Uterus (tissue), 4 donors: ENCODE measurements around the gene MYO16. TPM values are rescaled to one million over a fixed set of nuclear protein-coding genes. Genes with fewer than 3 reads are reported as not detected.

Source experiments
- DNase-seq, 2 donors: peaks; one replicate each; pipeline ENCODE4 v3.0.0-alpha.2; 2019 to 2020
- H3K27ac ChIP-seq, 2 donors: fragments of 200-600 bp; sonication (generic); 1 replicate in 1 of 2; 2 replicates in 1 of 2; pipeline ENCODE4 v1.5.1; 2016 to 2018
- H3K27me3 ChIP-seq, 2 donors: fragments of 200-600 bp; sonication (generic); one replicate each; pipeline ENCODE4 v1.5.1; 2018 to 2019; ENCODE audit warnings: control low read depth in 1 of 2
- H3K36me3 ChIP-seq, 2 donors: fragments of 200-600 bp; sonication (generic); one replicate each; pipeline ENCODE4 v1.5.1; 2019; ENCODE audit warnings: control low read depth in 1 of 2
- H3K4me1 ChIP-seq, 2 donors: fragments of 200-600 bp; sonication (generic); one replicate each; pipeline ENCODE4 v1.5.1; 2018 to 2019; ENCODE audit warnings: control low read depth in 1 of 2
- H3K4me3 ChIP-seq, 2 donors: fragments of 200-600 bp; sonication (generic); 1 replicate in 1 of 2; 2 replicates in 1 of 2; pipeline ENCODE4 v1.5.1; 2018 to 2019; ENCODE audit warnings: mild to moderate bottlenecking in 1 of 2
- H3K9me3 ChIP-seq, 2 donors: fragments of 200-600 bp; sonication (generic); one replicate each; pipeline ENCODE4 v1.5.1; 2019; ENCODE audit warnings: control low read depth in 1 of 2
- POLR2A ChIP-seq, 2 donors: fragments of 450-650 bp; IDR thresholded peaks; one replicate each; pipeline ENCODE4 v1.6.1; 2016; ENCODE audit warnings: antibody characterized with exemption in 2 of 2, mild to moderate bottlenecking in 1 of 2, moderate library complexity in 1 of 2
- intact Hi-C: fragments of 100-400 bp; cut with DNase I; formaldehyde crosslinking; loops from one replicate; pipeline ENCODE4 v1.15.1; 2023; ENCODE audit warnings: low total_unique reads
- total RNA-seq, 4 donors: library from RNA; depleted of rRNA in 3 of 4; stranded (reverse); fragments of >200 nt in 3 of 4; gene quantifications; one replicate each; pipeline versions ENCODE4 v1.1.0 to v1.2.4, GENCODE V29; 2014 to 2023
- TF ChIP-seq, protein P1 (sequence below), 4 experiments: fragments of 200-600 bp in 2 of 4; fragments of 450-650 bp in 2 of 4; sonication (generic) in 2 of 4; IDR thresholded peaks; one replicate each; pipeline ENCODE4 v1.5.1; 2016 to 2019; ENCODE audit warnings: antibody characterized with exemption in 4 of 4, mild to moderate bottlenecking in 2 of 4, moderate library complexity in 1 of 4
- donor health status: DM: yes; HTN: yes; CAD: no.

The MYO16 gene
- total RNA-seq, 4 donors from 2014 or later: 0.35 to 0.88 TPM; not detected in 2

- Histone ChIP-seq H3K27me3 (no peaks in the 10 kb centered on the region), H3K9me3 (no peaks in the 10 kb centered on the region), H3K4me3 (no peak overlapping the region), H3K4me1 (no peaks in the 10 kb centered on the region), H3K36me3 (no peaks in the 10 kb centered on the region), H3K27ac (no peak overlapping the region)
- intact Hi-C loops: no loop called here
- DNase-seq: no peak
- TF ChIP-seq, protein P1, sequence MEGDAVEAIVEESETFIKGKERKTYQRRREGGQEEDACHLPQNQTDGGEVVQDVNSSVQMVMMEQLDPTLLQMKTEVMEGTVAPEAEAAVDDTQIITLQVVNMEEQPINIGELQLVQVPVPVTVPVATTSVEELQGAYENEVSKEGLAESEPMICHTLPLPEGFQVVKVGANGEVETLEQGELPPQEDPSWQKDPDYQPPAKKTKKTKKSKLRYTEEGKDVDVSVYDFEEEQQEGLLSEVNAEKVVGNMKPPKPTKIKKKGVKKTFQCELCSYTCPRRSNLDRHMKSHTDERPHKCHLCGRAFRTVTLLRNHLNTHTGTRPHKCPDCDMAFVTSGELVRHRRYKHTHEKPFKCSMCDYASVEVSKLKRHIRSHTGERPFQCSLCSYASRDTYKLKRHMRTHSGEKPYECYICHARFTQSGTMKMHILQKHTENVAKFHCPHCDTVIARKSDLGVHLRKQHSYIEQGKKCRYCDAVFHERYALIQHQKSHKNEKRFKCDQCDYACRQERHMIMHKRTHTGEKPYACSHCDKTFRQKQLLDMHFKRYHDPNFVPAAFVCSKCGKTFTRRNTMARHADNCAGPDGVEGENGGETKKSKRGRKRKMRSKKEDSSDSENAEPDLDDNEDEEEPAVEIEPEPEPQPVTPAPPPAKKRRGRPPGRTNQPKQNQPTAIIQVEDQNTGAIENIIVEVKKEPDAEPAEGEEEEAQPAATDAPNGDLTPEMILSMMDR (IDR thresholded peaks at IDR 0.05): no peak
- TF ChIP-seq POLR2A (IDR thresholded peaks at IDR 0.05): no peak
Observed at GRCh38 chr13:108680011-108680410, 50.6 kb downstream of the MYO16 start.

DNA sequence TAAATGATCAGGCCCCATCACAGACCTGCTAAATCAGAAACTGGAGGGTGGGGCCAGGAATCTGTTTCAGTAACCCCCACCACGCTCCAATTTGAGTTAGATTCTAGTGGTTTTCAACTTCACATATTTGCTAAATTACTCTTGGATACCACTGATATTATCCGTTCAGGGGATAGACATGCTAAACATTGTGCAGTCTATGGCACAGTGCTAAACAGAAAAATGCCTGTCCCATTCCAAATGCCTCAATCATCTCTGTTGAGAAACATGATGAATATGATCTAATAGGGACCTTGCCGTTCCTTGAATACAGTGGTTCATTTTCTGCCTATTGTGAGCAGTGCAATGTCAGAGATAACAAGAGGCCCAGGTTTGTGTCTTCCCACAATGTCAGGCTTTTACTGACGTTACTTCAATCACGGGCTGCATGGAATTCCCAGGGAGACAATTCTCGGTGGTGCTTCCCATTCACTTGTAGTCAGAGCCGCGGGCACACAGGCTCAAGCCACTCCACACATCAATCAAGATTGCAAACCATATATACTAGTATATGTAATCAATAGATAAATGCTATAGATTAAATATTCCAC lies 52.7 kb downstream of the MYO16 start:
- Histone ChIP-seq H3K27ac (no peak overlapping the region), H3K4me3 (no peak overlapping the region), H3K36me3 (no peaks in the 10 kb centered on the region), H3K27me3 (no peaks in the 10 kb centered on the region), H3K4me1 (no peaks in the 10 kb centered on the region), H3K9me3 (no peaks in the 10 kb centered on the region)
- TF ChIP-seq, protein P1 (IDR thresholded peaks at IDR 0.05): no peak
- TF ChIP-seq POLR2A (IDR thresholded peaks at IDR 0.05): no peak
- intact Hi-C loops: no loop called here
- no peak for DNase-seq

DNA sequence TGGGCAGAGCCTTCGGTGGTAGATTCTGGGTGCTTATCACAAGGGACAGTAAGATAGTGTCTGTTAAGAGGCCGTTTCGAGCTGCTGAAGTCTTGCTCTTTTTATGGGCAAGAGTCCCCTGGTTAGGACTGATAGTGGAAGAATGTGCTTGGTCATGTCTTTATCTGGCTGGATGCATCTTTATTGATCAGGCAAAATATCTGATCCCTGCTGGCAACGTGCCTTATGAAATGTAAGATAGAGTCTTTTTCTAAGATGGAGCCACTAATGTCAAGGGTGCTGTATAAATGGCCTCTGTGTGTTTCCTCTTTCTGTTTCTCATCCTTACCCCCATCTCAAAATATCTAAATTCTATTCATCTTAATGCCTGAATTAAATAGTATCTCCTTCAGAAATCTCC lies 53.3 kb downstream of the MYO16 start:
- H3K4me3 ChIP-seq: no peak overlapping the region
- H3K27ac ChIP-seq: no peak overlapping the region
- intact Hi-C loops: no loop called here
- no peaks in the 10 kb centered on the region for H3K4me1 ChIP-seq
- no peak for DNase-seq
- no peaks in the 10 kb centered on the region for H3K27me3 ChIP-seq
- no peak for TF ChIP-seq POLR2A (IDR thresholded peaks at IDR 0.05)
- TF ChIP-seq, protein P1 (IDR thresholded peaks at IDR 0.05): no peak
- H3K36me3 ChIP-seq: no peaks in the 10 kb centered on the region
- no peaks in the 10 kb centered on the region for H3K9me3 ChIP-seq

DNA sequence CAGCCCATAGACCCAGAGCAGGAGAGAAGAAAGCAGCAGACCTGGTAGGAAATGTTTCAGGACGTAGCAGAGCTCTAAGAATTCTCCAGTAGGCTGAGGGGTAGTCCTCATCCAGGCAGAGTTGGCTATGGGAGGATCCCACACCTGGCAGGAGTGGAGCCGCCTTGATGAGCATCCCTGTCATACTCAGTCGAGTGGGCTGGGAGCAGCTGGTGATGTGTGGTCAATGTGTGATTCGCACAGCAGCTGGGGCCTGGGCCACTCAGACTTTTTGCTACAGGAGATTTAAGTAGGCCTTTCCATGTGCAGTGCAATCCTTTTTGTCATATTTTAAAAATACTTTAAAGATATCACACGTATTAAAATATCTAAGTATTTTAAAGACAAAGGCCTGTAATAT lies 56.6 kb downstream of the MYO16 start:
- intact Hi-C loops: no loop called here
- no peaks in the 10 kb centered on the region for H3K27me3 ChIP-seq
- no peak overlapping the region for H3K4me3 ChIP-seq
- no peaks in the 10 kb centered on the region for H3K36me3 ChIP-seq
- TF ChIP-seq POLR2A (IDR thresholded peaks at IDR 0.05): no peak
- TF ChIP-seq, protein P1 (IDR thresholded peaks at IDR 0.05): no peak
- no peak overlapping the region for H3K27ac ChIP-seq
- no peak for DNase-seq
- no peaks in the 10 kb centered on the region for H3K9me3 ChIP-seq
- no peaks in the 10 kb centered on the region for H3K4me1 ChIP-seq

DNA sequence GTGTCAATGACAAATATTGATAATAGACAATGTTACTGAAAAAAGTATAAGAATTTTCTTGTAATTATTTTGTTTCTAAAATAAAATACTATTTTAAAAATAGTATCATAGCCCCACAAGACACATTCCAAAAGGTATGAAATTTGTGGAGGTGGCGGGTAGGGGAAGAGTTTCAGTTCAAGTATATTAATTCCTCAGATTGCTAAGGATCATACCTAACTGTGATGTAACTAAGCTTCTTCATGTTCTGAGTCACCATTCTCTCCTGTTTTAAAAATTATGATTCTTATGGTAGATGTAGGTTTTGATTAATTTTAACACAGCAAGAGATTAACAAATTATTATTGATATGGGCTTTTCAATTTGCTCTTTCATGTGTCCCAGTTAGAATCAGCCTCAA lies 61.3 kb downstream of the MYO16 start:
- TF ChIP-seq, protein P1 (IDR thresholded peaks at IDR 0.05): no peak
- TF ChIP-seq POLR2A (IDR thresholded peaks at IDR 0.05): no peak
- no peaks in the 10 kb centered on the region for H3K9me3 ChIP-seq
- no peak overlapping the region for H3K4me3 ChIP-seq
- H3K27me3 ChIP-seq: no peaks in the 10 kb centered on the region
- H3K27ac ChIP-seq: no peak overlapping the region
- DNase-seq: no peak
- intact Hi-C loops: no loop called here
- no peaks in the 10 kb centered on the region for H3K36me3 ChIP-seq
- no peaks in the 10 kb centered on the region for H3K4me1 ChIP-seq
